GM18951 (cell line): Measurements from ENCODE around the gene SNED1.

Experiments used
- POLR2A ChIP-seq: IDR thresholded peaks from 4 replicates; pipeline ENCODE4 v1.6.1; 2011; ENCODE audit warnings: mild to moderate bottlenecking; ENCODE audit not compliant: insufficient read length, insufficient read depth; ENCODE audit errors: extremely low read depth
- in situ Hi-C: fragments of 300-500 bp; cut with MboI; formaldehyde crosslinking; loops from one replicate; pipeline ENCODE4 v1.12.0; 2022; ENCODE audit warnings: low sequenced_read_pairs, mixed read lengths, inconsistent platforms; ENCODE audit not compliant: unreplicated experiment

SNED1 gene

GRCh38 chr2:241063587-241063986 lies 65.2 kb downstream of the SNED1 start:
- TF ChIP-seq POLR2A: no peak
- in situ Hi-C loops: no loop called here

DNA sequence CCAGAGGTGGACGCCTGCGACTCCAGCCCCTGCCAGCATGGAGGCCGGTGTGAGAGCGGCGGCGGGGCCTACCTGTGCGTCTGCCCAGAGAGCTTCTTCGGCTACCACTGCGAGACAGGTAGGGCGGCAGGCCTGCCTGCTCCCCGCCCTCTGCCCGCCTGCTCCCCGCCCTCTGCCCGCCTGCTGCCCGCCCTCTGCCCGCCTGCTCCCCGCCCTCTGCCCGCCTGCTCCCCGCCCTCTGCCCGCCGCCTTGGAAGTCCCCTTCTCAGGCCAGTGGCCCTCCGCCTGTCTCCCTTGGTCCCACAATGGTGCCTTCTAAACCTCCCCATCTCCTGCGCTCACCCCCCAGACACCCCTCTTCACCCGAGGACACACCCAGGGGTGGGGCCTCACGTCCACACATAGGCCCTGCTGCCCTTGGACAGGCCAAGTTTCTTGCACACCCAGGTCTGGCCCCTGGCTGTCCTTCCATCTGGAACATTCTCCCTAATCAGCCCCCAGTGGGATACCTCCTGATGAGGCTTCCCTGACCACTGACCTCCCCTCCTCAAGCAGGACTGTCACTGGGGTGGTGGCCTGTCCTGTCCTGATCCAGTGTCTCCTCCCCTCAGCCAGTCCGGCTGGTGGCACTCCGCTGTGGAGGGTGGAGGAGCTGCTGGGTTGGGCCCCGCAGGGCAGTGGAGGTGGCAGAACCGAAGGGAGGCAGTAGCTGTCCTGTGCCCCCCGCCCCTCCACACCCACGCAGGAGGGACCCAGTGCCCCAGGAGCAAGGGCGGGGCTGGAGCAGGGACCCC lies 65.8 kb downstream of the SNED1 start:
- TF ChIP-seq POLR2A: no peak
- in situ Hi-C loops: no loop called here

- no peak for TF ChIP-seq POLR2A
- in situ Hi-C loops: no loop called here
Observed at GRCh38 chr2:241064802-241065354, 66.5 kb downstream of the SNED1 start.

- in situ Hi-C loops: no loop called here
- TF ChIP-seq POLR2A: no peak
Observed at GRCh38 chr2:241065355-241065803, 67.0 kb downstream of the SNED1 start.

DNA sequence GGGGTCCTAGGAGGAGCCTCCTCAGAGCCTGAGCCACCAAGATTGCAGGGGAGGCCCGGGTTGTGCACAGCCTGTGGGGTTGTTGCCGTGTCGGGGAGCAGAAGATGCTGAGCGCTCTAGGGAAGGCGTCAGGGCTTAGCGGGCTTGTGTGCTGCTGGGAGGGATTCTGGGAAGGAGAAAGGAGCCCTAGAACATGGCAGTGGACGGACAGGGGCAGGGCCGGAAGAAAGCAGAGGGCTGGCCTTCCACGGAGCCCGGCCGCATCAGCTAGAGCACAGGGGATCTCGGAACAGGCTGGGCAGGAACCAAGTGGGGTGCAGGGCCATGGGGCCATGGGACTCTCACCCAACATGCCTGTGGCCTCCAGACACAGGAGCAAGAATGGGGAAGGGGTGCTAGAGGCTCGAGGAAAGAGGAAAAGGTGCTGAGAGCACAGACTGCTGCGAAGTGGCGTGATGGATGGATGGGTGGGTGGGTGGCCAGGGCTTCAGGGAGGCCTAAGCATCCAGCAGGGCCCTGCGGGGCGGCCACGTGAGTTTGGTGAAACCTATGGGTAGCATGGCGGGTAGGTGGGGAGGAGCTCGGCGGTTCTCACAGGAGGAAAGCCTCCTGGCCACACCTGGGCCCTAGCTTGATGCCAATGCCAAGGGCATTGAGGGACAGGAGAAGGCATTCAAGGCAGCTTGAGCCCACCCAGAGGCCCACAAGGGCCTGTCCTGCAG lies 67.9 kb downstream of the SNED1 start:
- no peak for TF ChIP-seq POLR2A
- in situ Hi-C loops: no loop called here

DNA sequence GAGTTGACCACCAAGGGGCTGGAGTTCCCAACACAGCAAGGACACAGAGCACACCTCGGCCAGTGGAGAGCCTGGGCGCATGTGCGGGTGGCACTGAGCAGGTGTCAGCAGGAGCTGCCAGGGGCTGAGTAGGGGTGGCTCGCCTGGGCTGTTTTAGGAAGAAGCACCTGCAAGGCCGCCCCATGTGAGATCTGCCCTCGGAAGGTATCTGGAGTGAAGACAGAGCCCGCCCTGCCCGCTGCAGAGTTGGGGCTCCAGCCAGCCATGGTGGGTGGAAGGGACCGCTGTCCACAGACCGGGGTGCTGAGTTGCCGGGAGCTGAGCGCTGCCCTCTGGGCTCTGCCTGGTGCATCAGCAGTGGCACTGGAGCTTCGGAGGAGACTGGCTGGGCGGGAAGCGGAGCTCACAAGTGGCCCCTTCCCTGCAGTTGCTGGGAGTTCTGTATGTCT lies 68.5 kb downstream of the SNED1 start:
- in situ Hi-C loops: no loop called here
- TF ChIP-seq POLR2A: no peak

- in situ Hi-C loops: no loop called here
Observed at GRCh38 chr2:241067501-241068135, 69.2 kb downstream of the SNED1 start.

GRCh38 chr2:241068136-241068941 lies 69.9 kb downstream of the SNED1 start:
- in situ Hi-C loops: no loop called here
- no peak for TF ChIP-seq POLR2A

More at GRCh38 chr2:241067501-241068135, 69.2 kb downstream of the SNED1 start:
- no peak for TF ChIP-seq POLR2A

DNA sequence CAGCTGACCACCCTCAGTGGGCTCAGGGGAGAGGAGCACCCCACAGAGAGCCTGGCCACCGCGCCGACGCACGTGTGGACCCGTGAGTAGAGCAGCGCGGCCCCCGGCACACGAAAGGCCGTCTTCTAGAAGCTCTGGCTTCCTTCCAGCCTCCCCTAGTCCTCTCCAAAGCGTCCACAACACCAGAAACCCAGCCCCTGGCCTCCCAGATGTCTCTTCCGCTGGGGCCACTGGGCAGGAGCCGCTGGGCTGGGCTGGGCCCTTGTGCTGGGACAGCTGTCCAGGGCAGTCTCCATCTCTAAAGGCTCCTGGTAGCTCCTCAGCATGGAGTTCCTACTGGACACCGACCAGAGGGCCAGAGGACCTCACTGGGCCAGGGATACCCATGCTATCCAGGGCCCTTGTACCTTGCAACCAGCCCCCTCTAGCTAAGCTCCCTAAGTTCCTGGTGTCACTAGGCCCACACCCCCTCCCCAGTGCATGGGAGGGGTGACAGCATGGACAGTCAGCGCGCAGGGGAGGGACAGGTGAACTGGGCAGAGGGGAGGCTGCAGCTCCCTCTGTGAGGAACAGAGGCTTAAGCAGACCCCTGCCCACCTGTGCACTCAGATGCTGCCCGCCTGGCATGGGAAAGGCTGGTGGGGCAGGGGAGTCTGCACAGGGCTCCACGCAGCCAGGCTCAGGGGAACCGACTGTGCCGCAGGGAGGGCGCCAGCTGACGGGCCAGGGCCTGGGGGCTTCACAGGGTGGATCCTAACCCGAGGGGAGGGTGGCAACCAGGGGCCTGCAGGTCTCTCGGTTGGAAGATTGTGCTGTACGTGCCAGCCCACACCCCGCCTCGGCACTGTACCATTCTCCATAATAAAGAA lies 70.8 kb downstream of the SNED1 start:
- no peak for TF ChIP-seq POLR2A
- in situ Hi-C loops: no loop called here

DNA sequence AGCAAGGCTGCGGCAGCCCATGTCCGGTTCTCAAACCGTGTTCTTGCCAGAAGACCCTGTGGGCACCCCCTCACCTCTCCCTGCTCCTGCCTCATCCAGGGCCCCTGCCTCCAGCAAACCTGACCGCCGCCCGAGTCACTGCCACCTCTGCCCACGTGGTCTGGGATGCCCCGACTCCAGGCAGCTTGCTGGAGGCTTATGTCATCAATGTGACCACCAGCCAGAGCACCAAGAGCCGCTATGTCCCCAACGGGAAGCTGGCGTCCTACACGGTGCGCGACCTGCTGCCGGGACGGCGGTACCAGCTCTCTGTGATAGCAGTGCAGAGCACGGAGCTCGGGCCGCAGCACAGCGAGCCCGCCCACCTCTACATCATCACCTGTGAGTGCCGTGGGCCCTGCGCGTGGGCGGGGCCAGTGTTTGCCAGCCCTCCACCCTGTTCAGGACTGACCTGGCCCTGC lies 71.4 kb downstream of the SNED1 start:
- no peak for TF ChIP-seq POLR2A
- in situ Hi-C loops: no loop called here

GRCh38 chr2:241070361-241070760 lies 71.9 kb downstream of the SNED1 start:
- TF ChIP-seq POLR2A: no peak
- in situ Hi-C loops: no loop called here
